DND-41 (cell line): ENCODE results near the gene IFIH1.

Source experiments
- ATAC-seq: fragments of 200-7000 bp; cut with Tn5 transposase; 3 replicates; pipeline ENCODE4 v1.9.1; 2021; ENCODE audit warnings: low read depth; ENCODE audit not compliant: insufficient read depth
- DNase-seq: peaks from one replicate; pipeline ENCODE4 v3.0.0-alpha.2; 2020
- H2AFZ ChIP-seq: 2 replicates; pipeline ENCODE4 v1.6.0; 2012; ENCODE audit warnings: low read depth, low read length
- H3K27ac ChIP-seq: 2 replicates; pipeline ENCODE4 v1.5.1; 2012; ENCODE audit warnings: low read length, inconsistent platforms
- H3K27me3 ChIP-seq: fragments of 200-600 bp; sonication (generic); 2 replicates; pipeline ENCODE4 v1.6.0; 2012; ENCODE audit warnings: low read length, mild to moderate bottlenecking, inconsistent platforms; ENCODE audit not compliant: insufficient read depth, poor library complexity
- H3K36me3 ChIP-seq: 2 replicates; pipeline ENCODE4 v1.5.1; 2012; ENCODE audit warnings: low read length, inconsistent platforms; ENCODE audit not compliant: insufficient read depth
- H3K4me1 ChIP-seq: 2 replicates; pipeline ENCODE4 v1.5.1; 2012; ENCODE audit warnings: mild to moderate bottlenecking, low read length; ENCODE audit not compliant: insufficient read depth
- H3K4me2 ChIP-seq: 2 replicates; pipeline ENCODE4 v1.6.0; 2012; ENCODE audit warnings: mild to moderate bottlenecking, moderate library complexity, low read length, inconsistent platforms; ENCODE audit not compliant: insufficient read depth
- H3K4me3 ChIP-seq, 2 experiments: fragments of 200-600 bp in 1 of 2; shearing (Covaris generic) in 1 of 2; 2 replicates each; pipeline ENCODE4 v1.5.1; 2012 to 2016; ENCODE audit warnings: inconsistent platforms in 2 of 2, low read length in 2 of 2, mild to moderate bottlenecking in 2 of 2, low read depth in 1 of 2, moderate library complexity in 1 of 2
- H3K79me2 ChIP-seq: 2 replicates; pipeline ENCODE4 v1.6.0; 2012; ENCODE audit warnings: low read length, inconsistent platforms; ENCODE audit not compliant: insufficient read depth
- H3K9ac ChIP-seq: 2 replicates; pipeline ENCODE4 v1.6.0; 2012; ENCODE audit warnings: low read depth, mild to moderate bottlenecking, inconsistent platforms, low read length, moderate library complexity
- H3K9me3 ChIP-seq: 2 replicates; pipeline ENCODE4 v1.5.1; 2012; ENCODE audit warnings: low read length, moderate library complexity, mild to moderate bottlenecking, inconsistent platforms; ENCODE audit not compliant: insufficient read depth, severe bottlenecking
- H4K20me1 ChIP-seq: 2 replicates; pipeline ENCODE4 v1.6.0; 2012; ENCODE audit warnings: low read length; ENCODE audit not compliant: insufficient read depth
- CTCF ChIP-seq: IDR thresholded peaks from 2 replicates; pipeline ENCODE4 v1.5.1; 2012; ENCODE audit warnings: borderline replicate concordance, low read length, moderate library complexity, mild to moderate bottlenecking; ENCODE audit not compliant: poor library complexity, severe bottlenecking; ENCODE audit errors: extremely low read depth
- EZH2 ChIP-seq: IDR thresholded peaks from 3 replicates; pipeline ENCODE4 v1.6.1; 2012; ENCODE audit warnings: borderline replicate concordance, low read depth, mild to moderate bottlenecking, moderate library complexity, low read length, inconsistent platforms; ENCODE audit not compliant: severe bottlenecking

IFIH1 gene

GRCh38 chr2:162315938-162316337 lies 2.5 kb downstream of the IFIH1 start:
- H3K9me3 ChIP-seq = no peaks in the 10 kb centered on the region
- peaks cover 10% of the 10 kb centered on the region for H3K79me2 ChIP-seq
- H3K9ac ChIP-seq = no peak overlapping the region
- H3K36me3 ChIP-seq = no peaks in the 10 kb centered on the region; the same call in 1 of the 2 replicates
- H3K4me1 ChIP-seq = peaks cover 42% of the 10 kb centered on the region
- H3K27me3 ChIP-seq = no peaks in the 10 kb centered on the region
- ATAC-seq (no peak), DNase-seq (no peak)
- H3K27ac ChIP-seq = no peak overlapping the region
- H4K20me1 ChIP-seq = no peaks in the 10 kb centered on the region
- TF ChIP-seq CTCF (no peak), EZH2 (no peak)
- peak overlapping the region in 1 of 2 experiments; percentile 89; a peak in 2 of 4 replicates for H3K4me3 ChIP-seq
- H3K4me2 ChIP-seq = peak overlapping the region; percentile 94
- no peak overlapping the region for H2AFZ ChIP-seq

- Histone ChIP-seq H3K9me3 (no peaks in the 10 kb centered on the region), H3K4me2 (no peak overlapping the region), H3K36me3 (peaks cover 5% of the 10 kb centered on the region; the same call in 1 of the 2 replicates), H3K79me2 (peaks cover 7% of the 10 kb centered on the region), H3K4me3 (no peak overlapping the region), H3K27me3 (no peaks in the 10 kb centered on the region), H3K4me1 (peaks cover 25% of the 10 kb centered on the region), H3K9ac (no peak overlapping the region), H4K20me1 (no peaks in the 10 kb centered on the region), H3K27ac (no peak overlapping the region), H2AFZ (no peak overlapping the region)
- no peak for DNase-seq
- TF ChIP-seq CTCF = no peak
- TF ChIP-seq EZH2 = no peak
- no peak for ATAC-seq
These were observed 5.6 kb downstream of the IFIH1 start for GRCh38 chr2:162312853-162313252.

GRCh38 chr2:162308747-162309503 lies 9.6 kb downstream of the IFIH1 start:
- no peaks in the 10 kb centered on the region for H3K27me3 ChIP-seq
- DNase-seq (no peak), ATAC-seq (no peak)
- no peak overlapping the region for H3K4me3 ChIP-seq
- H3K9me3 ChIP-seq = no peaks in the 10 kb centered on the region
- H3K27ac ChIP-seq = no peak overlapping the region
- H3K4me2 ChIP-seq = no peak overlapping the region
- H3K36me3 ChIP-seq = 0 out of 2 replicates have a peak, but pooled peaks cover 5% of the 10 kb centered on the region
- no peaks in the 10 kb centered on the region for H4K20me1 ChIP-seq
- H2AFZ ChIP-seq = no peak overlapping the region
- no peaks in the 10 kb centered on the region for H3K4me1 ChIP-seq
- TF ChIP-seq CTCF = no peak
- TF ChIP-seq EZH2 = no peak
- H3K79me2 ChIP-seq = no peaks in the 10 kb centered on the region
- no peak overlapping the region for H3K9ac ChIP-seq
